Measurements from ENCODE around the gene SASH1. TPM values are rescaled to one million over a fixed set of nuclear protein-coding genes. Genes with fewer than 3 reads are reported as not detected.

SASH1 gene
- total RNA-seq, 1 donor from 2014 or later = 41.6 TPM

GRCh38 chr6:148590883-148591282, 248.2 kb downstream of the SASH1 start:
- H3K36me3 Mint-ChIP-seq (ENCODE audit: insufficient read depth) = no peaks in the 10 kb centered on the region
- no peaks in the 10 kb centered on the region for H3K4me1 Mint-ChIP-seq (ENCODE audit: low read depth)
- TF ChIP-seq CTCF (IDR thresholded peaks at IDR 0.05; ENCODE audit: unreplicated experiment) = no peak
- peaks cover 7% of the 10 kb centered on the region for H3K27me3 Mint-ChIP-seq
- no peak overlapping the region for H3K4me3 Mint-ChIP-seq (ENCODE audit: low read depth)
- no peak for DNase-seq (ENCODE audit: low spot score, unreplicated experiment)
- no peak overlapping the region for H3K27ac Mint-ChIP-seq
- H3K9me3 Mint-ChIP-seq (ENCODE audit: low read depth) = peaks cover 23% of the 10 kb centered on the region

GRCh38 chr6:148591656-148592055, 249.0 kb downstream of the SASH1 start:
- DNase-seq (ENCODE audit: low spot score, unreplicated experiment) = no peak
- H3K36me3 Mint-ChIP-seq (ENCODE audit: insufficient read depth) = no peaks in the 10 kb centered on the region
- TF ChIP-seq CTCF (IDR thresholded peaks at IDR 0.05; ENCODE audit: unreplicated experiment) = no peak
- H3K27ac Mint-ChIP-seq = no peak overlapping the region
- no peaks in the 10 kb centered on the region for H3K4me1 Mint-ChIP-seq (ENCODE audit: low read depth)
- peaks cover 17% of the 10 kb centered on the region for H3K9me3 Mint-ChIP-seq (ENCODE audit: low read depth)
- peaks cover 7% of the 10 kb centered on the region for H3K27me3 Mint-ChIP-seq
- no peak overlapping the region for H3K4me3 Mint-ChIP-seq (ENCODE audit: low read depth)

- Mint-ChIP-seq H3K4me1 (ENCODE audit: low read depth) (peaks cover 4% of the 10 kb centered on the region), H3K27ac (no peak overlapping the region), H3K27me3 (peaks cover 7% of the 10 kb centered on the region), H3K36me3 (ENCODE audit: insufficient read depth) (no peaks in the 10 kb centered on the region), H3K9me3 (ENCODE audit: low read depth) (peaks cover 8% of the 10 kb centered on the region), H3K4me3 (ENCODE audit: low read depth) (no peak overlapping the region)
- DNase-seq (ENCODE audit: low spot score, unreplicated experiment) = no peak
- no peak for TF ChIP-seq CTCF (IDR thresholded peaks at IDR 0.05; ENCODE audit: unreplicated experiment)
Observed at GRCh38 chr6:148593130-148593812, 250.6 kb downstream of the SASH1 start.

GRCh38 chr6:148593813-148594170, 251.2 kb downstream of the SASH1 start:
- Mint-ChIP-seq H3K27me3 (peaks cover 7% of the 10 kb centered on the region), H3K4me1 (ENCODE audit: low read depth) (peaks cover 8% of the 10 kb centered on the region), H3K4me3 (ENCODE audit: low read depth) (no peak overlapping the region), H3K9me3 (ENCODE audit: low read depth) (peaks cover 6% of the 10 kb centered on the region), H3K27ac (no peak overlapping the region), H3K36me3 (ENCODE audit: insufficient read depth) (no peaks in the 10 kb centered on the region)
- DNase-seq (ENCODE audit: low spot score, unreplicated experiment) = no peak
- TF ChIP-seq CTCF (IDR thresholded peaks at IDR 0.05; ENCODE audit: unreplicated experiment) = no peak

- Mint-ChIP-seq H3K4me1 (ENCODE audit: low read depth) (peaks cover 19% of the 10 kb centered on the region), H3K36me3 (ENCODE audit: insufficient read depth) (no peaks in the 10 kb centered on the region), H3K4me3 (ENCODE audit: low read depth) (no peak overlapping the region), H3K27ac (no peak overlapping the region), H3K27me3 (peaks cover 7% of the 10 kb centered on the region), H3K9me3 (ENCODE audit: low read depth) (no peaks in the 10 kb centered on the region)
- no peak for DNase-seq (ENCODE audit: low spot score, unreplicated experiment)
- no peak for TF ChIP-seq CTCF (IDR thresholded peaks at IDR 0.05; ENCODE audit: unreplicated experiment)
Observed at GRCh38 chr6:148595550-148595949, 252.9 kb downstream of the SASH1 start.

Measured in progenitor cell of endocrine pancreas (in vitro differentiated cells).